HepG2 (cell line): ENCODE results near the gene SPTB. TPM values are rescaled to one million over a fixed set of nuclear protein-coding genes. Genes with fewer than 3 reads are reported as not detected.

ENCODE experiments used
- ATAC-seq: fragments of 200-7000 bp; cut with Tn5 transposase; 3 replicates; pipeline ENCODE4 v1.9.1; 2020; ENCODE audit warnings: mild to moderate bottlenecking, moderate library complexity
- BruUV-seq: library from RNA; stranded (reverse); fragments of 400-500 nt; replicated peaks from 2 replicates; lab custom pipeline; 2021; lab: Mats Ljungman, UMichigan
- CTCF ChIA-PET: fragments of 300-600 bp; formaldehyde crosslinking; extraction: SDS; loops from one replicate; lab custom pipeline; 2021; ENCODE audit warnings: low total read pairs, inconsistent platforms, low intra/inter-chr PET ratio; lab: Yijun Ruan, JAX
- POLR2A ChIA-PET: fragments of 350-600 bp; sonication (Branson Sonifier 250); formaldehyde crosslinking; loops from one replicate; lab custom pipeline; 2020; ENCODE audit warnings: antibody characterized with exemption, inconsistent platforms; lab: Yijun Ruan, JAX
- DNase-seq: peaks from one replicate; pipeline ENCODE4 v3.0.0-alpha.2; 2015; ENCODE audit warnings: low spot score
- FAIRE-seq: peaks from 3 replicates; lab custom pipeline; 2011; peaks lifted over from hg19 to GRCh38; lab: Jason Lieb, UNC
- H2AFZ ChIP-seq: one replicate; pipeline ENCODE4 v1.6.1; 2011; ENCODE audit warnings: low read length, inconsistent platforms
- H3K27ac ChIP-seq: fragments of 300-600 bp; 3 replicates; pipeline ENCODE4 v1.8.0; 2011; ENCODE audit warnings: mixed run types, mild to moderate bottlenecking, mixed read lengths, low read length, inconsistent platforms; ENCODE audit not compliant: insufficient read depth; ENCODE audit errors: extremely low read length
- H3K27me3 ChIP-seq, 2 experiments: fragments of 200-600 bp in 1 of 2; 2 replicates in 1 of 2; 3 replicates in 1 of 2; pipeline versions ENCODE4 v1.6.0 to v1.8.0; 2011; ENCODE audit warnings: low read length in 2 of 2, mild to moderate bottlenecking in 2 of 2, moderate library complexity in 2 of 2, inconsistent platforms in 1 of 2; ENCODE audit not compliant: insufficient read depth in 2 of 2, control insufficient read depth in 1 of 2
- H3K36me3 ChIP-seq, 2 experiments: fragments of 200-600 bp in 1 of 2; replicated peaks in 1 of 2; 2 replicates in 1 of 2; 3 replicates in 1 of 2; pipeline versions ENCODE4 v1.5.1 to v1.8.0; 2011; ENCODE audit warnings: low read length in 2 of 2, inconsistent platforms in 1 of 2; ENCODE audit not compliant: insufficient read depth in 2 of 2, control insufficient read depth in 1 of 2
- H3K4me1 ChIP-seq: 2 replicates; pipeline ENCODE4 v1.5.1; 2012; ENCODE audit warnings: low read length, inconsistent platforms; ENCODE audit not compliant: insufficient read depth
- H3K4me2 ChIP-seq: 2 replicates; pipeline ENCODE4 v1.6.0; 2011; ENCODE audit warnings: low read depth, low read length, inconsistent platforms
- H3K4me3 ChIP-seq, 3 experiments: fragments of 200-600 bp in 1 of 3; sonication (generic), shearing (Covaris generic) in 1 of 3; replicated peaks in 1 of 3; 2 replicates each; pipeline ENCODE4 v1.5.1; 2011 to 2016; ENCODE audit warnings: low read length in 3 of 3, inconsistent platforms in 2 of 3, low read depth in 2 of 3, mild to moderate bottlenecking in 2 of 3, control low read depth in 1 of 3, mixed read lengths in 1 of 3; ENCODE audit not compliant: insufficient read depth in 1 of 3
- H3K79me2 ChIP-seq: one replicate; pipeline ENCODE4 v1.6.1; 2011; ENCODE audit warnings: low read length, inconsistent platforms; ENCODE audit not compliant: insufficient read depth
- H3K9ac ChIP-seq: 2 replicates; pipeline ENCODE4 v1.6.0; 2011; ENCODE audit warnings: mild to moderate bottlenecking, low read depth, low read length, inconsistent platforms; ENCODE audit not compliant: insufficient read depth
- H3K9me3 ChIP-seq: 2 replicates; pipeline ENCODE4 v1.5.1; 2012; ENCODE audit warnings: mild to moderate bottlenecking, low read length
- H4K20me1 ChIP-seq: 2 replicates; pipeline ENCODE4 v1.6.0; 2011; ENCODE audit warnings: inconsistent platforms, mild to moderate bottlenecking, low read length, moderate library complexity; ENCODE audit not compliant: insufficient read depth
- WGBS: methylation state at CpG from one replicate; pipeline ENCODE4 v1.1.6; 2017; ENCODE audit warnings: low lambda C conversion rate; 5-methylcytosine and 5-hydroxymethylcytosine counted together
- in situ Hi-C: cut with HindIII; loops from 2 replicates; pipeline ENCODE4 v1.10.0; 2017; ENCODE audit warnings: low pct_unique_long_range_greater_than_20kb; ENCODE audit not compliant: extremely low pct_ligation_motif_present
- intact Hi-C: fragments of 100-400 bp; cut with micrococcal nuclease; formaldehyde crosslinking; loops from one replicate; pipeline ENCODE4 v1.10.0; 2022; ENCODE audit not compliant: unreplicated experiment
- polyA plus RNA-seq, 8 experiments: library from polyadenylated mRNA; depleted of rRNA in 3 of 8; stranded (reverse) in 7 of 8; unstranded in 1 of 8; fragments of >200 nt; fragmentation: Illumina TruSeq in 4 of 8; extraction: Trizol in 4 of 8; gene quantifications; 2 replicates each; pipeline versions ENCODE4 v1.2.1 to v1.2.3, GENCODE V29; 2011 to 2016; ENCODE audit warnings: low read depth in 4 of 8, missing spikeins in 1 of 8, mixed read lengths in 1 of 8; ENCODE audit not compliant: insufficient read depth in 1 of 8
- total RNA-seq, 5 experiments: library from RNA; depleted of rRNA; stranded (reverse); fragments of >200 nt; fragmentation: Illumina TruSeq; extraction: Trizol; gene quantifications; 2 replicates each; pipeline ENCODE4 v1.2.3, GENCODE V29; 2016; ENCODE audit warnings: low read depth in 1 of 5
- TF ChIP-seq, protein P1 (sequence below): sonication (generic); formaldehyde crosslinking; IDR thresholded peaks from 2 replicates; pipeline ENCODE4 v1.8.0; 2022; ENCODE audit warnings: mild to moderate bottlenecking, missing genetic modification reagents
- TF ChIP-seq, protein P2 (sequence below): IDR thresholded peaks from 2 replicates; pipeline ENCODE4 v1.6.1; 2016
- TF ChIP-seq, protein P3 (sequence below): sonication (generic); formaldehyde crosslinking; IDR thresholded peaks from 2 replicates; pipeline ENCODE4 v1.4.0; 2020; ENCODE audit warnings: mild to moderate bottlenecking, missing genetic modification reagents
- TF ChIP-seq, protein P4 (sequence below): sonication (generic); formaldehyde crosslinking; IDR thresholded peaks from 2 replicates; pipeline ENCODE4 v1.4.0; 2020; ENCODE audit warnings: missing genetic modification reagents

Gene SPTB
- total and polyA plus RNA-seq, 2 of the 13 experiments (the other 11 are each of a cell fraction or from before 2014, with no cell fraction given): 0.01 to 0.02 TPM

DNA sequence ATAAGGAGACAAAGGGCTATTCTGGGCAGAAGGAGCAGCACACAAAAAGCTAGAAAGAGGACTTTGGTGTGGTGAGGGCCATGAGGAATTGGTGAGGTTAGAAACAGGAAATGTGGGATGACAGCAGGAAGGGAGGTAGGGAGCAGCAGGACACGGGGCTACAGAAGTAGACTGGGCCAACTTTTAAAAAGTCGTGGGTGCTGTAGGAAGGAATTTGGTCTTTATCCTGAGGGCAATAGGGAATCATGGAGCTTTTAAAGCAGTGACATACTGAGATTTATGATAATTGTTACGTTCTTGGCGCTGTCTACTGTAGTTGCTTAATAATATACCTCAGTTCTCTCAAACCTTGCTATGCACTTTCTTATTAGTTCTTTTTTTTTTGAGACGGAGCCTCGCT is 26.3 kb upstream of the SPTB start (continued):
- TF ChIP-seq, protein P1, sequence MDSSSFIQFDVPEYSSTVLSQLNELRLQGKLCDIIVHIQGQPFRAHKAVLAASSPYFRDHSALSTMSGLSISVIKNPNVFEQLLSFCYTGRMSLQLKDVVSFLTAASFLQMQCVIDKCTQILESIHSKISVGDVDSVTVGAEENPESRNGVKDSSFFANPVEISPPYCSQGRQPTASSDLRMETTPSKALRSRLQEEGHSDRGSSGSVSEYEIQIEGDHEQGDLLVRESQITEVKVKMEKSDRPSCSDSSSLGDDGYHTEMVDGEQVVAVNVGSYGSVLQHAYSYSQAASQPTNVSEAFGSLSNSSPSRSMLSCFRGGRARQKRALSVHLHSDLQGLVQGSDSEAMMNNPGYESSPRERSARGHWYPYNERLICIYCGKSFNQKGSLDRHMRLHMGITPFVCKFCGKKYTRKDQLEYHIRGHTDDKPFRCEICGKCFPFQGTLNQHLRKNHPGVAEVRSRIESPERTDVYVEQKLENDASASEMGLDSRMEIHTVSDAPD (CRISPR knock-in tag): no peak
- TF ChIP-seq, protein P2, sequence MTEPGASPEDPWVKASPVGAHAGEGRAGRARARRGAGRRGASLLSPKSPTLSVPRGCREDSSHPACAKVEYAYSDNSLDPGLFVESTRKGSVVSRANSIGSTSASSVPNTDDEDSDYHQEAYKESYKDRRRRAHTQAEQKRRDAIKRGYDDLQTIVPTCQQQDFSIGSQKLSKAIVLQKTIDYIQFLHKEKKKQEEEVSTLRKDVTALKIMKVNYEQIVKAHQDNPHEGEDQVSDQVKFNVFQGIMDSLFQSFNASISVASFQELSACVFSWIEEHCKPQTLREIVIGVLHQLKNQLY (CRISPR knock-in tag): no peak

DNA sequence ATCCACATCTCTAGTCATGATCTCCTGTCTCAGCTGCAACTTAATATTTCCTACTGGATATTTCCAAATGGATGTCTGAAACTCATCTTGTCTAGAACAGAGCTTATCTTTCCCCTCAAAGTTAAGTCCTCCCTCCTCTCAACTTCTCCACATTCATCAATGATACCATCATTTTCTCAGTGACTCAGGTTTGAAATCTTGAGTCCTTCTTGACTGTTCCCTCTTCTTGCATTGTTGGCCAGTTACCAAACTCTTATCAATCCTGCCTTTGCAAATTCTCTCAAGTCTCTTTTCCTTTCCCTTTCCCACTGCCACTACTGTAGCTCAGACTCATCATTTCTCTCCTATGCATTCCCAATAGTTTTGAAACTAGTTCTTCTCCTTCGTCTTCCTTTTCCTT is 20.3 kb upstream of the SPTB start:
- FAIRE-seq: no peak
- H3K27ac ChIP-seq: no peak overlapping the region
- no peak overlapping the region for H3K4me2 ChIP-seq
- in situ Hi-C loops: loop anchor here (25.0 kb wide), 1 partner anchor 238 kb away; no protein-coding TSS in a partner anchor
- intact Hi-C loops: no loop called here
- ChIA-PET CTCF (no interaction called here), POLR2A (no interaction called here)
- no peaks in the 10 kb centered on the region for H3K9me3 ChIP-seq
- H2AFZ ChIP-seq: no peak overlapping the region
- no peak for DNase-seq
- H3K9ac ChIP-seq: no peak overlapping the region
- 0% methylated on average over 1 of the region's 1 CpG for WGBS
- no peaks in the 10 kb centered on the region for H3K79me2 ChIP-seq
- no TSS peak for BruUV-seq
- no peak overlapping the region for H3K4me3 ChIP-seq
- H3K36me3 ChIP-seq: no peaks in the 10 kb centered on the region
- 0 out of 5 replicates have a peak, but pooled peaks cover 0 to 7% of the 10 kb centered on the region in 2 experiments for H3K27me3 ChIP-seq
- H3K4me1 ChIP-seq: no peaks in the 10 kb centered on the region
- no peak for ATAC-seq
- H4K20me1 ChIP-seq: no peaks in the 10 kb centered on the region
- TF ChIP-seq, protein P3, sequence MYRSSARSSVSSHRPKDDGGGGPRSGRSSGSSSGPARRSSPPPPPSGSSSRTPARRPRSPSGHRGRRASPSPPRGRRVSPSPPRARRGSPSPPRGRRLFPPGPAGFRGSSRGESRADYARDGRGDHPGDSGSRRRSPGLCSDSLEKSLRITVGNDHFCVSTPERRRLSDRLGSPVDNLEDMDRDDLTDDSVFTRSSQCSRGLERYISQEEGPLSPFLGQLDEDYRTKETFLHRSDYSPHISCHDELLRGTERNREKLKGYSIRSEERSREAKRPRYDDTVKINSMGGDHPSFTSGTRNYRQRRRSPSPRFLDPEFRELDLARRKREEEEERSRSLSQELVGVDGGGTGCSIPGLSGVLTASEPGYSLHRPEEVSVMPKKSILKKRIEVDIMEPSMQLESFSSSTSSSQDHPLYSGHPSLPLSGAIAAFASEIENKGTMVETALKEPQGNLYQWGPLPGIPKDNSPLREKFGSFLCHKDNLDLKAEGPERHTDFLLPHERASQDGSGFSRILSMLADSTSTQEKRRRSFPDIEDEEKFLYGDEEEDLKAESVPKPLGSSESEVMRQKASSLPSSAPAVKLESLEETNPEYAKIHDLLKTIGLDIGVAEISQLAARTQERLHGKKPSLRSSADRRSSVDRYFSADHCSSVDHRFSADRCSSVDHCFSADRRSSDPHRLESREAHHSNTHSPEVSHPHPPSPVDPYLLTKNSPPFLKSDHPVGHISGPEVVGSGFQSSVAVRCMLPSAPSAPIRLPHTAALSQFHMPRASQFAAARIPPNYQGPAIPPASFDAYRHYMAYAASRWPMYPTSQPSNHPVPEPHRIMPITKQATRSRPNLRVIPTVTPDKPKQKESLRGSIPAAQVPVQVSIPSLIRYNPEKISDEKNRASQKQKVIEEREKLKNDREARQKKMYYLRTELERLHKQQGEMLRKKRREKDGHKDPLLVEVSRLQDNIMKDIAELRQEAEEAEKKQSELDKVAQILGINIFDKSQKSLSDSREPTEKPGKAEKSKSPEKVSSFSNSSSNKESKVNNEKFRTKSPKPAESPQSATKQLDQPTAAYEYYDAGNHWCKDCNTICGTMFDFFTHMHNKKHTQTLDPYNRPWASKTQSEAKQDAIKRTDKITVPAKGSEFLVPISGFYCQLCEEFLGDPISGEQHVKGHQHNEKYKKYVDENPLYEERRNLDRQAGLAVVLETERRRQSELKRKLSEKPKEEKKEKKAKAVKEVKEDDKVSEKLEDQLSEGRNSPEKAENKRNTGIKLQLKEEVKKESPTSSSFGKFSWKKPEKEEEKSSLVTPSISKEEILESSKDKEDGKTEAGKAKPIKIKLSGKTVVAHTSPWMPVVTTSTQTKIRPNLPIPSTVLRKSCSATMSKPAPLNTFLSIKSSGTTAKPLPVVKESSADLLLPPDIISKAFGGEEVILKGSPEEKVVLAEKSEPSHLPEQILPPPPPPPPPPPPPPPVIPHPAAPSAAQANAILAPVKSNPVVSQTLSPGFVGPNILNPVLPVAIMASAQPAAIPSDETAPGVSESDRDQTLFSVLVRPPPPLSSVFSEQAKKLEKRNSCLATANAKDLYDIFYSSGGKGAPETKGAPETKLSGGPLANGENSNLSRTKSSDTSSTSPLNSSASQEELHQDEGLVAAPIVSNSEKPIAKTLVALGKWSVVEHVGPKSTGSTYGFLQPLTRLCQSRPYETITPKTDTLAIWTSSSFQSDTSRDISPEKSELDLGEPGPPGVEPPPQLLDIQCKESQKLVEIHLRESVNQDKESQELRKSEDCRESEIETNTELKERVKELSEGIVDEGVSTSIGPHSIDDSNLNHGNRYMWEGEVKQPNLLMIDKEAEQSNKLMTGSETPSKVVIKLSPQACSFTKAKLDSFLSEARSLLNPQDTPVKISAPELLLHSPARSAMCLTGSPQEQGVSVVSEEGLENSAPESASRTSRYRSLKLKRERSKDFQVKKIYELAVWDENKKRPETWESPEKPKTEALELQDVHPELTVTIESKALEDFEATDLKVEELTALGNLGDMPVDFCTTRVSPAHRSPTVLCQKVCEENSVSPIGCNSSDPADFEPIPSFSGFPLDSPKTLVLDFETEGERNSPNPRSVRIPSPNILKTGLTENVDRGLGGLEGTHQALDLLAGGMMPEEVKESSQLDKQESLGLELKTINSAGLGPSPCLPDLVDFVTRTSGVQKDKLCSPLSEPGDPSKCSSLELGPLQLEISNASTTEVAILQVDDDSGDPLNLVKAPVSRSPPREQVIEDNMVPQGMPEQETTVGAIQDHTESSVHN (CRISPR knock-in tag): no peak
- TF ChIP-seq, protein P4, sequence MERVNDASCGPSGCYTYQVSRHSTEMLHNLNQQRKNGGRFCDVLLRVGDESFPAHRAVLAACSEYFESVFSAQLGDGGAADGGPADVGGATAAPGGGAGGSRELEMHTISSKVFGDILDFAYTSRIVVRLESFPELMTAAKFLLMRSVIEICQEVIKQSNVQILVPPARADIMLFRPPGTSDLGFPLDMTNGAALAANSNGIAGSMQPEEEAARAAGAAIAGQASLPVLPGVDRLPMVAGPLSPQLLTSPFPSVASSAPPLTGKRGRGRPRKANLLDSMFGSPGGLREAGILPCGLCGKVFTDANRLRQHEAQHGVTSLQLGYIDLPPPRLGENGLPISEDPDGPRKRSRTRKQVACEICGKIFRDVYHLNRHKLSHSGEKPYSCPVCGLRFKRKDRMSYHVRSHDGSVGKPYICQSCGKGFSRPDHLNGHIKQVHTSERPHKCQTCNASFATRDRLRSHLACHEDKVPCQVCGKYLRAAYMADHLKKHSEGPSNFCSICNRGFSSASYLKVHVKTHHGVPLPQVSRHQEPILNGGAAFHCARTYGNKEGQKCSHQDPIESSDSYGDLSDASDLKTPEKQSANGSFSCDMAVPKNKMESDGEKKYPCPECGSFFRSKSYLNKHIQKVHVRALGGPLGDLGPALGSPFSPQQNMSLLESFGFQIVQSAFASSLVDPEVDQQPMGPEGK (CRISPR knock-in tag): no peak
